Smooth muscle cell (in vitro differentiated cells): ENCODE measurements around the gene TMC8. TPM values are rescaled to one million over a fixed set of nuclear protein-coding genes. Genes with fewer than 3 reads are reported as not detected.

ENCODE experiments used
- DNase-seq: peaks from one replicate; lab custom pipeline; 2025; ENCODE audit not compliant: unreplicated experiment; lab: John Stamatoyannopoulos, UW
- H2AFZ ChIP-seq: fragments of 200-600 bp; sonication (generic); 2 replicates; pipeline ENCODE4 v1.6.0; 2016; ENCODE audit warnings: antibody characterized with exemption, low read depth, mild to moderate bottlenecking
- H3F3A ChIP-seq: fragments of 200-600 bp; sonication (generic); 2 replicates; pipeline ENCODE4 v1.6.0; 2017; ENCODE audit warnings: antibody characterized with exemption, low read depth
- H3K27ac ChIP-seq: fragments of 200-600 bp; sonication (generic); 2 replicates; pipeline ENCODE4 v1.5.1; 2016; ENCODE audit warnings: low read depth, mild to moderate bottlenecking
- H3K27me3 ChIP-seq: fragments of 200-600 bp; sonication (generic); 2 replicates; pipeline ENCODE4 v1.6.1; 2016; ENCODE audit warnings: low read depth, mild to moderate bottlenecking
- H3K36me3 ChIP-seq: fragments of 200-600 bp; sonication (generic); 2 replicates; pipeline ENCODE4 v1.5.1; 2016; ENCODE audit warnings: low read depth
- H3K4me1 ChIP-seq: fragments of 200-600 bp; sonication (generic); 2 replicates; pipeline ENCODE4 v1.5.1; 2016; ENCODE audit warnings: low read depth
- H3K4me2 ChIP-seq: fragments of 200-600 bp; sonication (generic); 2 replicates; pipeline ENCODE4 v1.6.0; 2016; ENCODE audit warnings: mild to moderate bottlenecking
- H3K4me3 ChIP-seq: fragments of 200-600 bp; sonication (generic); 2 replicates; pipeline ENCODE4 v1.5.1; 2016; ENCODE audit warnings: mild to moderate bottlenecking
- H3K79me2 ChIP-seq: fragments of 200-600 bp; sonication (generic); 2 replicates; pipeline ENCODE4 v1.6.0; 2016; ENCODE audit warnings: low read depth, mild to moderate bottlenecking
- H3K9ac ChIP-seq: fragments of 200-600 bp; sonication (generic); 2 replicates; pipeline ENCODE4 v1.6.0; 2016; ENCODE audit warnings: low read depth
- H3K9me3 ChIP-seq: fragments of 200-600 bp; sonication (generic); replicated peaks from 2 replicates; pipeline ENCODE4 v1.5.1; 2016; ENCODE audit warnings: low read depth
- H4K20me1 ChIP-seq: fragments of 200-600 bp; sonication (generic); 2 replicates; pipeline ENCODE4 v1.6.0; 2016; ENCODE audit warnings: low read depth
- WGBS: methylation state at CpG from one replicate; pipeline ENCODE4 v1.1.7; 2016; ENCODE audit warnings: low lambda C conversion rate; 5-methylcytosine and 5-hydroxymethylcytosine counted together
- polyA plus RNA-seq: library from polyadenylated mRNA; unstranded; fragments of >200 nt; fragmentation: Nextera tagmentation; extraction: Ambion mirVana; gene quantifications from 2 replicates; pipeline ENCODE4 v1.2.1, GENCODE V29; 2016
- total RNA-seq: library from RNA; depleted of rRNA; stranded (reverse); fragments of >200 nt; gene quantifications from 2 replicates; pipeline ENCODE4 v1.2.3, GENCODE V29; 2014
- TF ChIP-seq, protein P1 (sequence below): fragments of 200-600 bp; sonication (generic); IDR thresholded peaks from 2 replicates; pipeline ENCODE4 v1.5.1; 2017; ENCODE audit warnings: borderline replicate concordance, mild to moderate bottlenecking, antibody characterized with exemption; ENCODE audit not compliant: insufficient read depth, poor library complexity, severe bottlenecking

The TMC8 gene
- total and polyA plus RNA-seq, 2 experiments from 2014 or later, result 0.27 to 0.38 TPM

DNA sequence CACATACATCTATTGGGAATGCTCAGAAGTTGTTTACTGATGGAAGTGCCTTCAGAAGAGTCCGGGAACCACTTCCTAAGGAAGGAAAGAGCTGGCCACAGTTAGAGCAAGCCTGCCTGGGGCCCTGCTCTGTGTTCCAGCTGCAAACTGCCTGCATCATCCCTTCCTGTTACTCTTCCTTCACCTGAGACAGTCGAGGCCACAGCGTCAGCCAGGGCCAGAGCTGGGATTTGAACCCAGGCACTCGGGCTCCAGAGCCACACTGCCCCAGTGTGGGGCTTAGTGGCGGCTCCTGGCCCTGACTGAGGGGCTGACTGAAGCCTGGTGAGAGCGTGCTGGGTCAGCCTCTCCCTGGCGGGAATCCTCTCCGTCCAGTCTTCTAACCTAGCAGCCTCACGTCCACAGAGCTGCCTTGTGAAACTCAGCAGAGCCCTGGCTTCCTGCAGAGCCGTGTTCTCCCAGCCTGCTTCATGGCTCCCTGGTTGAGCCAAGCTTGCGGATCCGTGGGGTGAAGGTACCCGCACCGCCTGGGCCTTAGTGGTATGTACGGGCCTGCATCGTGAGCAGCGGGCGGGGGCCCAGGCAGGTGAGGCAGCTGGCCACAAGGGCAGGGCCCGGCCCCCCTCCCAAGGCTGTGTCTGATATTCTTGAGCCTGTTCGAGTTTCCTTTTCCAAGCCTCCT lies 11.0 kb downstream of the TMC8 start:
- Histone ChIP-seq H3K79me2 (no peaks in the 10 kb centered on the region), H3F3A (no peaks in the 10 kb centered on the region), H2AFZ (no peak overlapping the region), H3K9me3 (no peaks in the 10 kb centered on the region), H3K4me2 (no peak overlapping the region), H3K4me3 (no peak overlapping the region), H3K9ac (no peak overlapping the region), H3K27ac (peak overlapping the region; percentile 3), H4K20me1 (no peaks in the 10 kb centered on the region), H3K36me3 (no peaks in the 10 kb centered on the region), H3K27me3 (no peaks in the 10 kb centered on the region), H3K4me1 (no peaks in the 10 kb centered on the region)
- no peak for DNase-seq
- WGBS, result 77% methylated on average over 20 of the region's 20 CpGs
- TF ChIP-seq, protein P1, sequence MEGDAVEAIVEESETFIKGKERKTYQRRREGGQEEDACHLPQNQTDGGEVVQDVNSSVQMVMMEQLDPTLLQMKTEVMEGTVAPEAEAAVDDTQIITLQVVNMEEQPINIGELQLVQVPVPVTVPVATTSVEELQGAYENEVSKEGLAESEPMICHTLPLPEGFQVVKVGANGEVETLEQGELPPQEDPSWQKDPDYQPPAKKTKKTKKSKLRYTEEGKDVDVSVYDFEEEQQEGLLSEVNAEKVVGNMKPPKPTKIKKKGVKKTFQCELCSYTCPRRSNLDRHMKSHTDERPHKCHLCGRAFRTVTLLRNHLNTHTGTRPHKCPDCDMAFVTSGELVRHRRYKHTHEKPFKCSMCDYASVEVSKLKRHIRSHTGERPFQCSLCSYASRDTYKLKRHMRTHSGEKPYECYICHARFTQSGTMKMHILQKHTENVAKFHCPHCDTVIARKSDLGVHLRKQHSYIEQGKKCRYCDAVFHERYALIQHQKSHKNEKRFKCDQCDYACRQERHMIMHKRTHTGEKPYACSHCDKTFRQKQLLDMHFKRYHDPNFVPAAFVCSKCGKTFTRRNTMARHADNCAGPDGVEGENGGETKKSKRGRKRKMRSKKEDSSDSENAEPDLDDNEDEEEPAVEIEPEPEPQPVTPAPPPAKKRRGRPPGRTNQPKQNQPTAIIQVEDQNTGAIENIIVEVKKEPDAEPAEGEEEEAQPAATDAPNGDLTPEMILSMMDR, result no peak

DNA sequence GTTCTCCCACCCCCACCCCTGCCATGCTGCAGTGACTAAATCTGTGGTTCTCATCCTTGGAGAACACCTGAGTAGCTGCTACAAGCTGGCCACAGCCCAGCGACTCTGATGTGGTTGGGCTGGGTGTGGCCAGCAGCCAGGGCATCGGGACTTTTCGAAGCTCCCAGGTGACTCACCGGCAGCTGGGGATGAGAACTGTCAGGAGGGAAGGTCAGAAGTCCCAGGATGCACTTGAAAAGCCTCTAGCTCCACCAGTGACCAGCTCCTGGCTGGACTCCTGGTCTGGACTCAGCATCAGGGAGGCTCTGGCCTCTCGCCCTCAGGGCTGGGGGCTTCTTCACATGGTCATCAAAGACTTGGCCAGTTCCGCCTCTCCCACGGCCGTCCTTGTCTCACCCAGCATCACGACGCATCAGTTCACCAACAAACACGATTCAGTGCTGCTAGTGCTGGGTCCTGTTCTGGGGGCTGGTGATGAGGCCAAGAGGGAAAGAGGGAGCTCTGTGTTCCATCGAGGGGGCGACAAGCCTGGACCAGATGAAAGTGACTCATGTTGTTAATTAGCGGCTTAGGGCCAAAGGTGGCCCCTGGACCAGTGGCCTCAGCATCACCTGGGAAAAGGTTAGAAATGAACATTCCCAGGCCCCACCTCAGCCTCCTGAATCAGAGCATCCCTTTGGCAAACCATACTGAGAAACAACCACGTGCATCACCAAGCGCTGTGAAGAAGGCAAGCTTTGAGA lies 11.7 kb downstream of the TMC8 start:
- no peaks in the 10 kb centered on the region for H3K27me3 ChIP-seq

DNA sequence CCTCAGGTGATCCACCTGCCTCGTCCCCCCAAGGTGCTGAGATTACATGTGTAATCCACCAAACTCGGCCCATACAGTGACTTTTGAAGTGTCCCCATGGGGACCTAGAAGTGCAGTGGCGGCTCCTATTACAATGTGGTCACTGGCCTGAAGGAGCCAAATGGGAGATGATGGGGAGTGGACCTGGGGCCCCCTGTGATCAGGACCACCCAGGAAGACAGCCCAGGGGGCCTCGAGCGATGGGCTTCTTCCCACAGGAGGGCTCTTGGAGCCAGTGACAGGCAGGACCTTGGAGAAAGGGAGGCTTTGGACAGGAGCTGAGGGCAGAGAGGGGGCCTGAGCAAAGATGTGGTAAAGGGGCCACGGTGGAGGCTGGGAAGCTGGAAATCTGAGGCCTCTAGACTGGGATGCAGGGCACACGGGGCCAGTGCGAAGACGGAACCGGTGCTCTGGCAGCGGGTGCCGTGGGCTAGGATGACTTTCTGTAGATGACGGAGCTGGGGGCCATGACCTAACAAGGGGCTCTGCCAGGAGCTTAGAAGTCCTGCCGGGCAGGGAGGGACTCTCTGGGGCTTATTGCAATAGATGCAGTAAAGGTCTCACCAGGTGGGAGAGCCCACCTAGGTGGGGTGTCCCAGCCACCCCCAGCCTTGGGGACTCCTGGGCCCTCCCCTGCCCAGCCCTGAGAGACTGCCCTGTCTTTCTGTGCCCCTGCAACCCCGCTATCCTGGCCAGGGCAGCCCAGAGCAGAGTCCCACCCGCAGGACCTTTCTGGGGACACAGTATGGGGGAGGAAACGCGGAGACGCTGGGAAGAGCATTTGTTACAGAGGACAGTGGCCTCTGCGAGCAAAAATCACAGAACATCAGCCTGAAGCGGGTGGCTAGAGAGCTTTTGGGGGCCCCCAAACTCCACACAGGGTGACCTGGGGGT lies 12.9 kb downstream of the TMC8 start:
- 97% methylated on average over 21 of the region's 21 CpGs for WGBS
- no peak for DNase-seq
- no peaks in the 10 kb centered on the region for H3K79me2 ChIP-seq

More for the DNA sequence above, 11.7 kb downstream of the TMC8 start:
- Histone ChIP-seq H4K20me1 (no peaks in the 10 kb centered on the region), H3K4me1 (no peaks in the 10 kb centered on the region), H3K4me2 (no peak overlapping the region), H3F3A (no peaks in the 10 kb centered on the region), H3K4me3 (no peak overlapping the region), H2AFZ (no peak overlapping the region), H3K9me3 (no peaks in the 10 kb centered on the region), H3K36me3 (no peaks in the 10 kb centered on the region), H3K27ac (no peak overlapping the region), H3K79me2 (no peaks in the 10 kb centered on the region), H3K9ac (no peak overlapping the region)
- DNase-seq, result no peak
- WGBS, result 73% methylated on average over 16 of the region's 16 CpGs
- TF ChIP-seq, protein P1, result no peak

More for the DNA sequence above, 12.9 kb downstream of the TMC8 start:
- no peaks in the 10 kb centered on the region for H3K4me1 ChIP-seq
- no peak overlapping the region for H3K9ac ChIP-seq
- H3K36me3 ChIP-seq, result no peaks in the 10 kb centered on the region
- no peak overlapping the region for H3K4me3 ChIP-seq
- no peaks in the 10 kb centered on the region for H4K20me1 ChIP-seq
- no peak overlapping the region for H3K4me2 ChIP-seq
- H3K27me3 ChIP-seq, result no peaks in the 10 kb centered on the region
- H3K27ac ChIP-seq, result no peak overlapping the region
- H2AFZ ChIP-seq, result no peak overlapping the region
- TF ChIP-seq, protein P1, result no peak
- no peaks in the 10 kb centered on the region for H3F3A ChIP-seq
- H3K9me3 ChIP-seq, result no peaks in the 10 kb centered on the region
